ENCODE results near the gene NPTX2. TPM values are rescaled to one million over a fixed set of nuclear protein-coding genes. Genes with fewer than 3 reads are reported as not detected.

The NPTX2 gene
- total and polyA plus RNA-seq, 10 of the 15 experiments (the other 5 are each of a cell fraction or from before 2014, with no cell fraction given) = 0.04 TPM; not detected in 9

GRCh38 chr7:98626460-98627412 lies 9.7 kb downstream of the NPTX2 start:
- H3K27me3 ChIP-seq (replicated peaks in 1 of 2; ENCODE audit: control insufficient read depth in 2 of 2, insufficient read depth in 2 of 2, low read length in 1 of 2) = no peaks in the 10 kb centered on the region; a peak in 2 of 4 replicates
- DNase-seq (ENCODE audit: low read depth, low spot score) (no peak), ATAC-seq (no peak), FAIRE-seq (no peak)
- TF ChIP-seq CREB1 (IDR thresholded peaks at IDR 0.05; ENCODE audit: low read depth) = no peak
- in situ Hi-C loops (cut with MboI) (no loop called here), intact Hi-C loops (cut with micrococcal nuclease; ENCODE audit: unreplicated experiment) (no loop called here)
- ChIA-PET SMC1A (ENCODE audit: uncharacterized antibody, unreplicated experiment) (no interaction called here), CTCF (no interaction called here), RAD21 (ENCODE audit: unreplicated experiment) (no interaction called here), POLR2A (no interaction called here)
- H3K27ac ChIP-seq (ENCODE audit: control insufficient read depth, insufficient read depth) = no peak overlapping the region
- H3K36me3 ChIP-seq (ENCODE audit: control insufficient read depth in 2 of 2, insufficient read depth in 2 of 2, low read length in 1 of 2) = no peaks in the 10 kb centered on the region
- H2AFZ ChIP-seq (ENCODE audit: control insufficient read depth, low read depth, low read length) = no peak overlapping the region
- H3K9me3 ChIP-seq (replicated peaks; ENCODE audit: control insufficient read depth, insufficient read depth, low read length) = no peaks in the 10 kb centered on the region; the same call in 2 of the 3 replicates
- H3K4me1 ChIP-seq (ENCODE audit: control insufficient read depth, insufficient read depth, low read length) = no peaks in the 10 kb centered on the region
- no peak overlapping the region for H3K9ac ChIP-seq (ENCODE audit: control insufficient read depth, insufficient read depth, low read length)
- 34% methylated on average over 35 of the region's 35 CpGs for WGBS (ENCODE audit: insufficient coverage, insufficient replicate concordance, low lambda C conversion rate, missing lambda C conversion rate)
- H3K4me3 ChIP-seq = no peak overlapping the region
- no TSS peak for BruUV-seq (replicated peaks)
- H4K20me1 ChIP-seq (ENCODE audit: control insufficient read depth, insufficient read depth) = no peaks in the 10 kb centered on the region
- H3K79me2 ChIP-seq (ENCODE audit: control insufficient read depth, insufficient read depth, low read length) = no peaks in the 10 kb centered on the region
- H3K4me2 ChIP-seq (ENCODE audit: control insufficient read depth, insufficient read depth) = no peak overlapping the region

- no TSS peak for BruUV-seq (replicated peaks)
Observed at GRCh38 chr7:98627413-98627790, 10.3 kb downstream of the NPTX2 start.

More at GRCh38 chr7:98627413-98627790, 10.3 kb downstream of the NPTX2 start:
- TF ChIP-seq STAT1 (conservative IDR thresholded peaks at IDR 0.05) (no peak), CBX5 (IDR thresholded peaks at IDR 0.05; ENCODE audit: low read depth) (no peak), ZNF592 (IDR thresholded peaks at IDR 0.05) (no peak), POU2F2 (IDR thresholded peaks at IDR 0.05; ENCODE audit: borderline replicate concordance, low read depth, low read length) (no peak), ZBED1 (IDR thresholded peaks at IDR 0.05; ENCODE audit: borderline replicate concordance) (no peak), ELK1 (IDR thresholded peaks at IDR 0.05; ENCODE audit: low read depth, low read length) (no peak), ZNF274 (IDR thresholded peaks at IDR 0.05; ENCODE audit: insufficient read depth, insufficient read length) (no peak)
- Histone ChIP-seq H3K79me2 (ENCODE audit: control insufficient read depth, insufficient read depth, low read length) (no peaks in the 10 kb centered on the region), H3K9ac (ENCODE audit: control insufficient read depth, insufficient read depth, low read length) (no peak overlapping the region), H3K4me1 (ENCODE audit: control insufficient read depth, insufficient read depth, low read length) (no peaks in the 10 kb centered on the region), H3K27ac (ENCODE audit: control insufficient read depth, insufficient read depth) (no peak overlapping the region), H3K9me3 (replicated peaks; ENCODE audit: control insufficient read depth, insufficient read depth, low read length) (no peaks in the 10 kb centered on the region; the same call in 2 of the 3 replicates), H3K36me3 (ENCODE audit: control insufficient read depth in 2 of 2, insufficient read depth in 2 of 2, low read length in 1 of 2) (no peaks in the 10 kb centered on the region), H3K4me2 (ENCODE audit: control insufficient read depth, insufficient read depth) (no peak overlapping the region), H3K4me3 (no peak overlapping the region), H3K27me3 (replicated peaks in 1 of 2; ENCODE audit: control insufficient read depth in 2 of 2, insufficient read depth in 2 of 2, low read length in 1 of 2) (no peaks in the 10 kb centered on the region; a peak in 2 of 4 replicates), H4K20me1 (ENCODE audit: control insufficient read depth, insufficient read depth) (no peaks in the 10 kb centered on the region), H2AFZ (ENCODE audit: control insufficient read depth, low read depth, low read length) (no peak overlapping the region)
- POLR2A ChIA-PET = no interaction called here
- intact Hi-C loops (cut with micrococcal nuclease; ENCODE audit: unreplicated experiment) (no loop called here), in situ Hi-C loops (cut with MboI) (no loop called here)
- CTCF ChIA-PET = no interaction called here
- no peak for FAIRE-seq
- SMC1A ChIA-PET (ENCODE audit: uncharacterized antibody, unreplicated experiment) = no interaction called here
- no peak for DNase-seq (ENCODE audit: low read depth, low spot score)
- WGBS (ENCODE audit: insufficient coverage, insufficient replicate concordance, low lambda C conversion rate, missing lambda C conversion rate) = 28% methylated on average over 8 of the region's 8 CpGs
- RAD21 ChIA-PET (ENCODE audit: unreplicated experiment) = no interaction called here
- ATAC-seq = no peak
